K562 (cell line): ENCODE results near the gene ANTKMT. TPM values are rescaled to one million over a fixed set of nuclear protein-coding genes. Genes with fewer than 3 reads are reported as not detected.

ENCODE experiments used
- CBX3 ChIP-seq, 2 experiments: IDR thresholded peaks; 1 replicate in 1 of 2; 2 replicates in 1 of 2; pipeline ENCODE4 v1.6.1; 2012; ENCODE audit warnings: inconsistent platforms in 2 of 2, low read length in 2 of 2, borderline replicate concordance in 1 of 2, control low read depth in 1 of 2
- E2F6 ChIP-seq, 2 experiments: IDR thresholded peaks; 2 replicates each; pipeline ENCODE4 v1.6.1; 2011; ENCODE audit warnings: borderline replicate concordance in 1 of 2, control low read depth in 1 of 2, low read depth in 1 of 2, low read length in 1 of 2, mild to moderate bottlenecking in 1 of 2, mixed read lengths in 1 of 2, moderate library complexity in 1 of 2; ENCODE audit not compliant: insufficient read depth in 1 of 2, insufficient read length in 1 of 2, poor library complexity in 1 of 2, severe bottlenecking in 1 of 2; ENCODE audit errors: extremely low read depth in 1 of 2
- EGR1 ChIP-seq: fragments of 450-650 bp; conservative IDR thresholded peaks from 2 replicates; pipeline ENCODE4 v1.6.1; 2017; ENCODE audit warnings: mild to moderate bottlenecking
- FOXK2 ChIP-seq, 2 experiments: fragments of 450-650 bp; IDR thresholded peaks in 1 of 2; conservative IDR thresholded peaks in 1 of 2; 2 replicates each; pipeline ENCODE4 v1.6.1; 2016; ENCODE audit warnings: low read depth in 2 of 2, mild to moderate bottlenecking in 1 of 2
- GTF3C2 ChIP-seq: IDR thresholded peaks from 3 replicates; pipeline ENCODE4 v1.6.1; 2011; ENCODE audit warnings: borderline replicate concordance, mild to moderate bottlenecking, moderate library complexity; ENCODE audit not compliant: insufficient read length; ENCODE audit errors: extremely low read depth
- KDM1A ChIP-seq, 2 experiments: fragments of 450-650 bp; IDR thresholded peaks; 2 replicates each; pipeline ENCODE4 v1.6.1; 2016; ENCODE audit warnings: mild to moderate bottlenecking in 2 of 2
- NFXL1 ChIP-seq: fragments of 450-650 bp; formaldehyde crosslinking; IDR thresholded peaks from 2 replicates; pipeline ENCODE4 v1.4.0; 2021; ENCODE audit warnings: mild to moderate bottlenecking
- NR2F6 ChIP-seq: fragments of 450-650 bp; formaldehyde crosslinking; IDR thresholded peaks from 2 replicates; pipeline ENCODE4 v1.4.0; 2020; ENCODE audit warnings: mild to moderate bottlenecking
- SAFB ChIP-seq: fragments of 200-400 bp; formaldehyde crosslinking; IDR thresholded peaks from 2 replicates; pipeline ENCODE4 v1.6.1; 2017; ENCODE audit warnings: low read depth, low read length, borderline replicate concordance
- SRF ChIP-seq, 2 experiments: fragments of 250-450, 450-650 bp in 1 of 2; sonication (Bioruptor Pico) in 1 of 2; sonication (generic) in 1 of 2; formaldehyde crosslinking; IDR thresholded peaks; 2 replicates each; pipeline versions ENCODE4 v1.5.0 to v1.5.1; 2020 to 2022; ENCODE audit warnings: mild to moderate bottlenecking in 1 of 2, missing genetic modification reagents in 1 of 2
- UBTF ChIP-seq, 2 experiments: IDR thresholded peaks; 2 replicates each; pipeline ENCODE4 v1.6.1; 2012; ENCODE audit warnings: improper control_type of control experiment in 2 of 2, low read depth in 2 of 2, low read length in 2 of 2, borderline replicate concordance in 1 of 2
- USF1 ChIP-seq: sonication (generic); formaldehyde crosslinking; IDR thresholded peaks from 2 replicates; pipeline ENCODE4 v1.9.0; 2022; ENCODE audit warnings: mild to moderate bottlenecking, missing genetic modification reagents
- ZMIZ1 ChIP-seq, 2 experiments: fragments of 150-350 bp in 1 of 2; IDR thresholded peaks; 2 replicates each; pipeline ENCODE4 v1.6.1; 2012 to 2016; ENCODE audit warnings: low read depth in 2 of 2, low read length in 2 of 2, mild to moderate bottlenecking in 1 of 2, moderate library complexity in 1 of 2
- polyA plus RNA-seq, 8 experiments: library from polyadenylated mRNA; depleted of rRNA in 4 of 8; stranded (reverse) in 5 of 8; unstranded in 3 of 8; fragments of >200 nt; fragmentation: Nextera tagmentation in 2 of 8; fragmentation: Illumina TruSeq in 1 of 8; extraction: Ambion mirVana in 2 of 8; extraction: Trizol in 1 of 8; gene quantifications; 2 replicates each; pipeline versions ENCODE4 v1.2.1 to v1.2.3, GENCODE V29; 2011 to 2014; ENCODE audit warnings: inconsistent platforms in 1 of 8, missing spikeins in 1 of 8
- total RNA-seq, 7 experiments: library from RNA; depleted of rRNA in 6 of 7; stranded (reverse); fragments of >200 nt in 6 of 7; fragmentation: Illumina TruSeq in 2 of 7; extraction: Trizol in 2 of 7; gene quantifications; 2 replicates each; pipeline versions ENCODE4 v1.2.1 to v1.2.3, GENCODE V29; 2011 to 2021; ENCODE audit warnings: low replicate concordance in 1 of 7

ANTKMT gene
- total and polyA plus RNA-seq, 9 of the 15 experiments (the other 6 are each of a cell fraction or from before 2014, with no cell fraction given), result 0.58 to 217 (median 19.1) TPM

- TF ChIP-seq EGR1 (peak; percentile 80), SAFB (peak; percentile 98), FOXK2 (conservative IDR thresholded peaks at IDR 0.05 in 1 of 2, IDR thresholded peaks at IDR 0.05 in 1 of 2; ENCODE audit: low read depth in 2 of 2) (peak; percentile 57 to 77; a peak in 2 of 4 replicates), NFXL1 (CRISPR knock-in tag) (no peak), SRF (CRISPR knock-in tag; IDR thresholded peaks at IDR 0.05) (peak in 1 of 2 experiments; percentile 61; a peak in 1 of 4 replicates), ZMIZ1 (IDR thresholded peaks at IDR 0.05; ENCODE audit: low read depth in 2 of 2, low read length in 2 of 2) (no peak), USF1 (CRISPR knock-in tag) (peak; percentile 14; the same call in 1 of the 2 replicates), UBTF (IDR thresholded peaks at IDR 0.05; ENCODE audit: borderline replicate concordance in 1 of 2, low read depth in 2 of 2, low read length in 2 of 2) (peak in 1 of 2 experiments; percentile 61; a peak in 1 of 4 replicates), GTF3C2 (peak; percentile 90), CBX3 (IDR thresholded peaks at IDR 0.05; ENCODE audit: borderline replicate concordance in 1 of 2, low read length in 2 of 2) (peak in 1 of 2 experiments; percentile 73; a peak in 1 of 3 replicates), NR2F6 (CRISPR knock-in tag) (no peak), KDM1A (IDR thresholded peaks at IDR 0.05) (peak in 1 of 2 experiments; percentile 92; a peak in 2 of 4 replicates), E2F6 (IDR thresholded peaks at IDR 0.05; ENCODE audit: borderline replicate concordance in 1 of 2, extremely low read depth in 1 of 2, insufficient read depth in 1 of 2, insufficient read length in 1 of 2, low read depth in 1 of 2, low read length in 1 of 2, poor library complexity in 1 of 2, severe bottlenecking in 1 of 2) (peak in 1 of 2 experiments; percentile 65)
These were observed 45.7 kb upstream of the ANTKMT start, which contains the start of gene RHBDL1 (continued) for GRCh38 chr16:674968-675883.
